Effector memory CD8-positive, alpha-beta T cell (primary cell): ENCODE data around the gene KIRREL3.
"Not testable (repeated sequence)": the region's sequence is repeated elsewhere in the genome, so short reads cannot be mapped to it uniquely, and the experiment has no call there.

Experiments
- ATAC-seq: fragments of 150-1000 bp; cut with Tn5 transposase; replicated peaks from 2 replicates; pipeline ENCODE4 v1.10.0; 2021; ENCODE audit warnings: mild to moderate bottlenecking, moderate library complexity
- DNase-seq, 3 experiments: peaks; one replicate each; pipeline ENCODE4 v3.0.0; 2021
- H3K27ac Mint-ChIP-seq, 2 donors: one replicate each; pipeline ENCODE4 v1.8.0; 2022; ENCODE audit warnings: mild to moderate bottlenecking in 2 of 2, mixed read lengths in 2 of 2, moderate library complexity in 2 of 2
- H3K27me3 Mint-ChIP-seq, 2 donors: one replicate each; pipeline ENCODE4 v1.8.0; 2022; ENCODE audit warnings: mixed read lengths in 2 of 2
- H3K36me3 Mint-ChIP-seq: one replicate; pipeline ENCODE4 v1.8.0; 2022; ENCODE audit warnings: mild to moderate bottlenecking, moderate library complexity, mixed read lengths; ENCODE audit not compliant: insufficient read depth
- H3K4me1 Mint-ChIP-seq, 2 donors: one replicate each; pipeline ENCODE4 v1.8.0; 2022; ENCODE audit warnings: low read depth in 2 of 2, mixed read lengths in 2 of 2
- H3K4me3 Mint-ChIP-seq, 2 donors: one replicate each; pipeline ENCODE4 v1.8.0; 2022; ENCODE audit warnings: mild to moderate bottlenecking in 2 of 2, mixed read lengths in 2 of 2, moderate library complexity in 2 of 2
- H3K9me3 Mint-ChIP-seq, 2 donors: one replicate each; pipeline ENCODE4 v1.8.0; 2022; ENCODE audit warnings: mixed read lengths in 2 of 2

Gene KIRREL3

DNA sequence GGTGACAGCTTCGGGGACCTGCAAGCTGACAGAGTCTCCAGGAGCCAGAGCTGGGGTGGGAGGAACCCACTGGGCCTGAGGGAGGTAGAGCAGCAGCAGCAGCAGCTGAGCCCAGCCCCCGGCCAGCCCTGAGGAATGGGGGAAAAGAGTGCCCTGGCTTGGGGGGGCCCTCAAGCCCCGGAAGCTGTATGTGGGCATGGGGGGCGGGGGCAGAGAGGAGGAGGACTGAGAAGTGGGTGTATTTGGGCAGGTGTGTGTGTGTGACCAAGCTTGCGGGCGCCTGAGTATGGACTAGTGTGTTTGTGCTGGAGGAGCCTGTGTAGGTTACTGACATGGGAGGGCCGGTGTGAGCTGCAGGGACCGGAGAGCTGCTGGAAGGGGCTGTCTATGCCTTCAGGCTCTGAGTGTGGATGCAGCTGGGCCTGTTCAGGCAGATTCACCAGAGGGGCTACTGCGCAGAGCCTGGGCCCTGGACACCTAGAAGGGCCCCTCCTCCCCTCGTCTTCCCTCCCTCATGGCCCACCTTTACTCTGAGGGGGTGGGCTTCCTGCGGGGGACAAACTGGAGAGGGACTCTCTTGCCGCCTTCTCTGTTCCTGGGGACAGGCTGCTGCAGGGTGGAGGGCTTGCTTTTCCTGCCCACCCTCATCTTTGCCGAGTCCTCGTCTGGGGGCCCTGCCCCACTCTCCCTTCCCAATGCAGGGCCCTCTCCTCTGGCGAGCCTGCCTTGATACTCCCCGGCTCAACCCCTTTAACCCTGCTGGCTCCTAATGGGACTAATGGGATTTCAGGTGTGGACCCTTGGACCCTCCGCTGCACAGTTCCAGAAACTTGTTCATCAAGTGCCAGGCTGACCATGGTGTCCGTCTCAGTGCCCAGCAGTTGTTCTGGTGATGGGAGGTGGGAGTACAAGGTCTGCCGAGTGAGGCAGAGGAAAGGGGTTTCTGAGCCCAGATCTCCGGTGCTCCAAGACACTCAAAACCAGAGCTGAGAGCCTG is 616.9 kb downstream of the KIRREL3 start:
- Mint-ChIP-seq H3K9me3 (no peaks in the 10 kb centered on the region), H3K36me3 (no peaks in the 10 kb centered on the region), H3K4me3 (no peak overlapping the region), H3K27ac (peak overlapping the region in 1 of 2 donors; percentile 41), H3K4me1 (peaks cover 5 to 7% of the 10 kb centered on the region in 2 donors), H3K27me3 (no peaks in the 10 kb centered on the region)
- ATAC-seq (no peak), DNase-seq (no peak)

DNA sequence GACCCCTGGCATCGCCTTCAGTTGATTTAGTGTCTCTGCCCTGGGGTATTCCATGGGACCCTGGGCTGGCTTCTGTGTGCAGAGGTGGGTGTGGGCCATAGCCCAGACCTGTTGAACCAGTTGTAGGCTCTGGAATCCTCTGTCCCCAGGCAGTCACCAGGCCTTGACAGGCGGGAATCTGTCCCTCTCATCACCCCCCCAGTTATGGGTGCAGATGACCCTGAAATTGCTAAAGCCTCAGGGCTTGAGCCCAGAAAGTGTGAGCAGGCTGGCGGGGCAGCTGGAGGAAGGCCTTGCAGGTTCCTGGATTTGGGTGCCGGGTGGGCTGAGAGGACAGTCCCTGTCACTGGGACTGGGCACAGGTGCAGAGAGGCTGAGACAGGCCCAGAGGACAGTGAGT is 617.9 kb downstream of the KIRREL3 start:
- H3K9me3 Mint-ChIP-seq, H3K4me3 Mint-ChIP-seq, H3K27me3 Mint-ChIP-seq, ATAC-seq, DNase-seq, H3K4me1 Mint-ChIP-seq, H3K36me3 Mint-ChIP-seq, H3K27ac Mint-ChIP-seq: not testable (repeated sequence)

GRCh38 chr11:126381960-126382359 is 618.6 kb downstream of the KIRREL3 start:
- H3K4me3 Mint-ChIP-seq, DNase-seq, H3K27ac Mint-ChIP-seq, H3K36me3 Mint-ChIP-seq, ATAC-seq, H3K27me3 Mint-ChIP-seq, H3K4me1 Mint-ChIP-seq, H3K9me3 Mint-ChIP-seq: not testable (repeated sequence)

DNA sequence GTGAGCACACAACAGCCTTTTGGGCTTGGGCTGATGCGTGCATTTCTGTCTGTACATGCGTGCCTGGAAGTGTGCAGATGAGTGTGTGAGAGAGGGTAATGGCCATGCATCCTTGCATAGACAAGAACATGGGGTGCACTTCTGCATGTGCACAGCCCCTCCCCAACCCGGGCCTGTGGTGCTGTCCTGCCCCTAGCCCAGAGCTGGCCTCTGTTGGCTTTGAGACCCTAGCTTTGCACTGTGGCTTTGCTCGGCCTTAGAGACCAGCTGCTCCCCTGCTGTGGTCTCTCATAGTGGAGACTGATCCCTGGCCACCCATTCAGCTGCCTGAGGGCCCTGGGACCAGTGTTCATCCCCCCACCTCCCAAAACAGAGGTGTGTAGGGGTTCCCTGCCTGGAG is 619.7 kb downstream of the KIRREL3 start:
- peaks cover under 1% of the 10 kb centered on the region in 2 donors for H3K4me1 Mint-ChIP-seq
- peak overlapping the region in 1 of 2 donors; percentile 35 for H3K27ac Mint-ChIP-seq
- no peaks in the 10 kb centered on the region for H3K9me3 Mint-ChIP-seq
- ATAC-seq (no peak), DNase-seq (no peak)
- H3K4me3 Mint-ChIP-seq = no peak overlapping the region
- H3K36me3 Mint-ChIP-seq = no peaks in the 10 kb centered on the region
- no peaks in the 10 kb centered on the region for H3K27me3 Mint-ChIP-seq

- Mint-ChIP-seq H3K27me3 (no peaks in the 10 kb centered on the region), H3K4me3 (no peak overlapping the region), H3K9me3 (no peaks in the 10 kb centered on the region), H3K36me3 (peaks cover 6% of the 10 kb centered on the region), H3K27ac (no peak overlapping the region), H3K4me1 (peaks cover 0 to 2% of the 10 kb centered on the region in 2 donors)
- no peak for ATAC-seq
- no peak for DNase-seq
Observed at GRCh38 chr11:126378763-126379162, 621.8 kb downstream of the KIRREL3 start.

DNA sequence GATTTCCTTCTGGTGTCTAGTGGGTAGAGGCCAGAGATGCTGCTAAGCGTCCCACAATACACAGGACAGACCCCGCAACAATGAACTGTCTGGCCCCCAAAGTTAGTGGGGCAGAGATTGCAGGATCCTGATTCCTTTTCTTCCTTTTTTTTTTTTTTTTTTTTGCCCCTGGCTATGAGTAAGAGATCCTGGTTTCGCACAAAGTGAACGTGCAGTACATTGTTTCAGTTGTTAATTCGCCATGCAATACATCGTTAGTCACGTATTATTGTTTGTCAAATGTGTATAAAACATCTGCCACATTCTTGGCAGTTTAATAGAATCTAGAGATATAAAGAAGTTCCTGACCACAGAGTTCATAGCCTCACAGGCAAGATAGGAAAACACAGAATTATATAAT is 624.8 kb downstream of the KIRREL3 start:
- H3K27ac Mint-ChIP-seq = no peak overlapping the region
- ATAC-seq (no peak), DNase-seq (no peak)
- H3K36me3 Mint-ChIP-seq = peaks cover 8% of the 10 kb centered on the region
- H3K4me3 Mint-ChIP-seq = no peak overlapping the region
- H3K27me3 Mint-ChIP-seq = no peaks in the 10 kb centered on the region
- peaks cover 0 to 3% of the 10 kb centered on the region in 2 donors for H3K4me1 Mint-ChIP-seq
- H3K9me3 Mint-ChIP-seq = no peaks in the 10 kb centered on the region

GRCh38 chr11:126374562-126375300 is 625.8 kb downstream of the KIRREL3 start:
- ATAC-seq, H3K4me3 Mint-ChIP-seq, H3K27me3 Mint-ChIP-seq, H3K4me1 Mint-ChIP-seq, DNase-seq, H3K36me3 Mint-ChIP-seq, H3K27ac Mint-ChIP-seq, H3K9me3 Mint-ChIP-seq: not testable (repeated sequence)

DNA sequence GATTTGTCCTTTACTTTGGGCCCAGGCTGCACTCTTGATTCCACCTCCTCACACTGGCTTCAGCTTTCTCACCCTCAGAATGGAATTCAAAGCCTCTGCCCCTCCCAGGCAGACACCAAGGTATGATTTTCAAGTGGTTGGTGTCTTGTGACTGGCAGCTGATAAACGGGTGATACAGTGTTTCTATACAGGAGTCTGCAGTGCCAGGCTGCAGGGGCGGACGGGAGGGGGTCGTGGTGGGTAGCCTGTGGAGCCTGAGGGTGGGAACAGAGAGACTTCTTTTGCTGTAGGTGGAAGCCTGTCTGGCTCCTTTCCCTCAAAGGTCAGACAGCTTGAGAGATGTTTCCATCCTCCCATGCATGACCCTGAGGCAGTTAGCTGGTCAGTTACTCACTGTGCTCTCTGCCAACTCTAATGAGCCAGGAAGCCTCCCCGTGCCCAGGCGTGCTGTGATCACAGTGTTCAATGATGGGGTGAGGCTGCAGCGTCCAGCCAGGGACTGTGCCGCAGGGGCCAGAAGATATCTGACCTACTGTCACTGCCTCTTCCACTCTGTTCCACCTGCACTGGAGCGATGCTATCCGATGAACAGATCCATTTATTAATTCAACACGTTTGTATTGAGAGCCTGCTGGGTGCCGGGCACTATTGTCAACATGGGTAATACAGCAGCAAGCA is 627.0 kb downstream of the KIRREL3 start:
- peaks cover 14% of the 10 kb centered on the region for H3K36me3 Mint-ChIP-seq
- H3K4me1 Mint-ChIP-seq = peaks cover 2 to 12% of the 10 kb centered on the region in 2 donors
- H3K27me3 Mint-ChIP-seq, H3K4me3 Mint-ChIP-seq, H3K27ac Mint-ChIP-seq, H3K9me3 Mint-ChIP-seq, DNase-seq, ATAC-seq: not testable (repeated sequence)
